Measurements from ENCODE around the gene POC1B.

Gene POC1B

GRCh38 chr12:89421092-89421835, 104.6 kb downstream of the POC1B start:
- no peak for DNase-seq (ENCODE audit: low read depth)

DNA sequence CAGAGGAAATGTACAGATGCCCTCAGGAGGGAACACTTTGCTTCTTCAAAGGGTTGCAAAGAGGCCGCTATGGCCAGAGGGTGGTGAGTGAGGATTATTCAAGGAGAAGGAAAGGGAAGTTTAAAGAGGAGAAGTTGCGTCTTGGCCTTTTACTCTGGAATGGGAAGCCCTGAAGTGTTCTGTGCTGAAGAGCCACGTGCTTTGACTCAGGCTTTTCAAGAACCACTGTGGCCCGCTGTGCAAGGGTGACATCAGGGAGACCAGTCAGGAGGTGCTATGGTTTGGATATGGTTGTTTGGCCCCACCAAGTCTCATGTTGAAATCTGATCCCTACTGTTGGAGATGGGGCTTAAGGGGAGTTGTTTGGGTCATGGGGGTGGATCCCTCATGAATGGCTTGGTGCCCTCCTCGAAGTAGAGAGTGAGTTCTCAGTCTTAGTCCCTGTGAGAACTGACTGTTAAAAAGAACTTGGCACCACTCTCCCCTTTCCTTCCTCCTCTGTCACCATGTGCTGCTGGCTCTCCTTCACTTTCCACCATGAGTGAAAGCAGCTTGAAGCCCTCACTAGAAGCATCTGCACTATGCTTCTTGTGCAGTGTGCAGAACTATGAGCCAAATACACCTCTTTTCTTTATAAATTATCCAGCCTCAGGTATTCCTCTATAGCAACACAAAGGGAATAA, 107.5 kb downstream of the POC1B start:
- DNase-seq (ENCODE audit: low read depth), result no peak

DNA sequence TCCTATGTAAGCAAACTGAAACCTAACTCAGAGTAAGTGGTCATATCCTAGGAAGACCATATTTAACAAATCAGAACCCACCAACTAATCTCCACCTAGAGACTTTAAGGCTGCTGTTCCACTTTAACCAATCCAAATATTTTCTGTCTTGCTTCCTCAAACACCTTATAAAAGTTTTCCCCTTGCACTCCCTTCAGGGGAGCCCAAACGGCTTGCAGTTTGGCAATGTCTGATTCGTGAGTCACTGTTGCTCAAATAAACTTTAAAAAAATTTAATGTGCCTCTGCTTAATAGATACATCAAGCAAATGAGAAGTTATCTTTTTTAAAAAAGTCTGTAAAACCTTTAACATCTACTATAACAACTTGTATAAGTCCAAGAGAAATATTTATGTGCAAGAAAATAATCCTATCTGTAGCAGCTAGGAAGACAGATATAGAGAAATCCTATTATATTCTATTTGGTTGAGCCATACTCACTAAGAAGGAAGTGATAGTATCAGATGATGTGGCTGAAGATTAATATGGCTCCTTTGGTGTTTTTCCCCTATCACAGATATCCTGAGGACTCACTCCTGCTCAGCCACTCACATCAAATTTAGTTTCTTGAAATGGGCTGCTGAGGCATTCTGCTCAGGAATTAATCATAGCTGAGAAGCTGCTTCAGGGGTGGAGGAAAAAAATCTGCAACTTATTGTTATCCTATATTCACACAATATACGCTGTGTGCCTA, 108.4 kb downstream of the POC1B start:
- DNase-seq (ENCODE audit: low read depth), result no peak

- DNase-seq (ENCODE audit: low read depth), result no peak
These were observed 109.6 kb downstream of the POC1B start for GRCh38 chr12:89416049-89416792.

GRCh38 chr12:89414851-89415250, 111.0 kb downstream of the POC1B start:
- DNase-seq (ENCODE audit: low read depth), result no peak

- no peak for DNase-seq (ENCODE audit: low read depth)
These were observed 111.5 kb downstream of the POC1B start for GRCh38 chr12:89414322-89414721.

DNA sequence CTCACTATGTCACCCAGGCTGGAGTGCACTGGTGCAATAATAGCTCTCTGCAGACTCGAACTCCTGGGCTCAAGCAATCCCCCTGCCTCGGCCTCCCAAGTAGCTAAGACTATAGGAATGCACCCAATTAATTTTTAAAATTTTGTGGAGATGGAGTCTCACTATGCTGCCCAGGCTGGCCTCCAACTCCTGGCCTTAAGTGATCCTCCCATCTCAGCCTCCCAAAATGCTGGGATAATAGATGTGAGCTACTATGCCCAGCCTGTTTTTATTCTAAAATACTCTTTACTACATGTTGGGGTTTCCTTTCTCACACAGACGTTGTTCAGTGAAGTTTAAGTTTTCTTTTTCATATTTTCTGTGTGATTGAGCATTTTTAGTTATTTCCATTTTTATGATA, 112.6 kb downstream of the POC1B start:
- no peak for DNase-seq (ENCODE audit: low read depth)

DNA sequence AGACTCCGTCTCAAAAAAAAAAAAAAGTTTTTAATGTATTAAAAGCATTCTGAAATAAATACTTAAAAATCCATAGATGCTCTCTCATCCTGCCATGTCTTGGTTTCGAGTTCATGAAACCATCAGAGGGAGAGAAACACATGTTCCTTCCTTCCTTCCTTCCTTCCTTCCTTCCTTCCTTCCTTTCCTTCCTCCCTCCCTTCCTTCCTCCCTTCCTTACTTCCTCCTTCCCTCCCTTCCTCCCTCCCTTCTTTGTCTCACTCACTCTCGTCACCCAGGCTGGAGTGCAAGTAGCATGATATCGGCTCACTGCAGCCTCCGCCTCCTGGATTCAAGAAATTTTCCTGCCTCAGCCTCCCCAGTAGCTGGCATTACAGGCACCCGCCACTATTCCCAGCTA, 113.2 kb downstream of the POC1B start:
- no peak for DNase-seq (ENCODE audit: low read depth)

GRCh38 chr12:89411846-89412245, 114.0 kb downstream of the POC1B start:
- no peak for DNase-seq (ENCODE audit: low read depth)

DNA sequence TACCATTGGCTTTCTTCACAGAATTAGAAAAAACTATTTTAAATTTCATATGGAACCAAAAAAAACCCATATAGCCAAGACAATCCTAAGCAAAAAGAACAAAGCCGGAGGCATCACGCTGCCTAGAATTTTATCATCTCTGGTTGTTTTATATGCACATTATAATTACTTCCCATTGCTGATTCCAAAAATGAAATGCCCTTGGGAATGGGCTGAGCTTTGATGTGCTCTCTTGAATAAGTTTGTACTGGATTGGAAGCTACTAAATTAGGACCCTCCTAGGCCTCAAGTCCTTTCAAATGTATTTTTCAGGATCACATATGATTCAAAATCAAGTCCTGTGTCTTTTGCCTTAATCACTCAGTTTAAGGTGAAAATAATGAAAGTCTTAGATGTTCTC, 114.6 kb downstream of the POC1B start:
- DNase-seq (ENCODE audit: low read depth), result no peak

DNA sequence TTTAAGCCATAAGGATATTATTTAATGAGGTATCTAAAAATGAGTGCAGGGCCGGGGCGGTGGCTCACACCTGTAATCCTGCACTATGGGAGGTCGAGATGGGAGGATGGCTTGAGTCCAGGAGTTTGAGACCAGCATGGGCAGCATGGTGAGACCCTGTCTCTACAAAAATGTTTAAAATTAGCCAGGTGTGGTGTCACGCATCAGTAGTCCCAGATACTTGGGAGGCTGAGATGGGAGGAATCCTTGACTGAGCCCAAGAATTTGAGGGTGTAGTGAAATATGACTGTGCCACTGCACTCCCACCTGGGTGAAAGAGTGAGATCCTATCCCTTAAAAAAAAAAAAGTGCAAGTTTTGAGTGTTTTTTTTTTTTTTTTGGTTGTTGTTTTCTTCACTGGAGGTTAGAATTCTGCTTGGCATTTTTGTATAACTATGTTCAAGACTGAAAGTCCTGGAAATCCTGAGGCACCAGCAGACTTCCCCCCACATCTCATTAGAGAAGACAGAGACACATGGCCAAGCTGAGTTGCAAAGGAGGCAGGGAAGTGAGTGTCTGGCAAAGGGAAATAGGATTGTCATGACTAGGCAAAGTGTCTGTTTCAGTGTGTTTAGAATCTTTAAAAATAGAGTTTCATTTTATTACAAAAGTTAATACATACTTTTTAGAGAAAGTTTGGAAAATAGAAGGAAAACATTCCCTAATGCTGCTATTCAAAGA, 120.1 kb downstream of the POC1B start:
- no peak for DNase-seq (ENCODE audit: low read depth)

DNA sequence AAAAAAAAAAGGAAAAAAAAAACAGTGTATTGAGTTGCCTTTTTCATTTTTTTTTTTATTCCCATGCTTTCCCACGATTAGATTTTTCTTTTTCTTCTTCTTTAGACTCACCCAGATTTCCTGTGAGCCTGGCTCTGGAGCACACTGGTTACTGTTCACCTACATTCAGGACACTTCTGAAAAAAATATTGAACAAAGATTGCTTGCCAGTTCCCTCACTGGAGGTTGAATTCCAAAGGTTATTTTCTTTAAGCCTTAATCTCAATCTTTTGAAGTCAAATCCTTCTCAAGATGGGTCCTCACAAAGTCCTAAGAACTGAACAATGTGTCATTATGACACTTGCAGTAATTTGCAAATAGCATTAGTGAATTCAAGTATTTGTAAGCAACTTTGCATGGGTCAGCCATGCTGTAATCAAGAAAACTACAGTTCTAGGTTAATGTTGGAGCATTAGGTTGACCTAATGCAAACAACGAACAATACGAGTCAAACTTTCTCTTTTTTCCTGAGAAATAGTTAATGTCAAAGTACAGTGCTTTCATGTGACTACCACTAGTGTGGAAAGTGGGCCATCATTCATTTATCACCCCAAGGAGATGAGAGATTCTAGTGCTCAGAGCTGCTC, 124.3 kb downstream of the POC1B start:
- DNase-seq (ENCODE audit: low read depth), result no peak

GRCh38 chr12:89400415-89400814, 125.4 kb downstream of the POC1B start:
- DNase-seq (ENCODE audit: low read depth), result no peak

GRCh38 chr12:89395712-89396111, 130.1 kb downstream of the POC1B start:
- DNase-seq (ENCODE audit: low read depth), result no peak

GRCh38 chr12:89393551-89394121, 132.2 kb downstream of the POC1B start:
- DNase-seq (ENCODE audit: low read depth), result no peak

DNA sequence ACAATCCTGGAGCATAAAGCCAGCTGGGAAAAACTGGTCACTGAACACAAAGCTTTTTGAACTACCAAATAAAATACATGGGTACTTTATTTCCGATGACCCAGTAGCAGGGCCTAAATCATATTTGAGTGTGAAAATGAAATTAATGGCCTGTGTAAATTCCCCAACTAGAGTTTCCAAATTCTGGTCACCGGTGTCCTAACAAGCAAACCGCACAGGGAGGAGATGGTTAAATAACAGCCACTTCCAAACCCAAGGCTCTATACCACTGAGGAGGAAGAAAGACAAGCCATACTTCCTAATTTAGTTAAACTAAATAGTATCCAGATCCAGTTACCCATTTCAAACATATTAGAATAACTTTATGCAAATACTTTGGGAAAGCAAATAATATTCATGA, 133.5 kb downstream of the POC1B start:
- DNase-seq (ENCODE audit: low read depth), result no peak

DNA sequence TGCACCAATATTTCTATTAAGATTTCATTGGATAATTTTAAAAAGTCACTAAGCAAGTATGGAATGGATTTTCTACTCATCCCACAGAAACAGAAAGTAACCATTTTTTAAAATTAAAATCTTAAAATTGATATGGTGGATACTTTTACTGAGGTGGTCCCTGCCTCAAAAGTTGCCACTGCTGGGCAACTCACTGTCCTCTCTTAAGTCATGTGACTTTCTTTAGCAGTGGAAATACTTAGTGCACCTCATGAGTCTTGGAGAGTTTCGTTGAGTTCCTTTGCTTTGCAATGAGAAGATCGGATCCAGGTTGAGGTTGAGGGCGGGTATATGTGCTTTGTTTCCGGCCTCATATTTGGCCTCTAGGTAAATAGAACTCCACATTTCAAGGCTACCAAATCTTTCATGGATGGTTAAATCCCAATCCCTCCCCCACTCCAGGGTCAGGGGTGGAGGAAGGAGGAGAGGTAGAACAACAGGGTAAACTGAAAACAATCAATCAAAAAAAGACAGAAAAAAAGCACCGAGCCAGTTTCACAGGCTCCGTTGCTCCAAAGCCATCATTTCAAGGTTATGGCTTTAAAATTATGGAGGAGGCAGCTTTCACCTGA, 134.0 kb downstream of the POC1B start:
- no peak for DNase-seq (ENCODE audit: low read depth)

DNA sequence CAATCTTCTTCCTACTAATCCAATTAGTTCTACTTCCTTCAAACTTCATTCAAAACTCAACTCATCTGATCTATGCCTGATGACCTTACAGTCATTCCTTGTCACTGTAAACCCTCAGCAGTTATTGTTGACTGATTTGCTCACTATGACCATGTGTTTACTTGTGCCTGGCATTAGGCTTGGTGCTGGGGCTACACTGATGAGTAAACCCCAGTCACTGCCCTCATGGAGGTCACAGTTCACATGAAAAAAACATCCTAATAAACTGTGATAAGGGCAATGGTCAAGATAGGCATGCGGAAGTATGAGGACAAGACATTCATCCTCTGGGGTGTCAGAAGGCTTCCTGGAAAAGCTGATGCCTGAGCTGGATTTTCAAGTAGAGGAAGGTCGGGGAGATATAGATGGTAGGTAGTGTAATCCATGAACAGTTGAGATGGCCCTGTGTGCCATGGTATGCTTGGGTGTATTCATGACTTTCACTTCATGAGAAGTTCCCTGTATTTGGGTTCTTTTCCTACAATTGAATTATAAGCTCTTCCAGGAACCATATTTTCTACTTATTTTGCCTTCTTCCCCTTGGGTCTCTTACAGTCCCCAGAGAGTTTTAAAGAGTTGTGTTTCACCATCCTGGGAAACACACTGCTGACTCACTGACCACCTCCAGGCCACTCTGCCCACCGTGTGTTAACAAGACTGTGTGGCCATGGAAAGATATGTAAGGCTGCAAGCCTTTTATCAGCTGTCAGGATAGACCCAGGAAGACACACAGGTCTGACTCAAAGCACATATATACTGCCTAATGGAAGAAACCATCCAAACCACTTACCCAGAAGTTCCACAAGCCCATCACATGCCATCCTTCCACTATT, 134.8 kb downstream of the POC1B start:
- no peak for DNase-seq (ENCODE audit: low read depth)

Measured in activated T-cell treated with anti-CD3 and anti-CD28 coated beads for 1 hour (primary cell).